Right ventricle myocardium inferior (tissue), 1 donor: ENCODE results near the gene METTL15. TPM values are rescaled to one million over a fixed set of nuclear protein-coding genes. Genes with fewer than 3 reads are reported as not detected.
"Not testable (repeated sequence)": the region's sequence is repeated elsewhere in the genome, so short reads cannot be mapped to it uniquely, and the experiment has no call there.

Source experiments
- ATAC-seq: fragments of 200-7000 bp; cut with Tn5 transposase; one replicate; pipeline ENCODE4 v1.9.1; 2020; ENCODE audit warnings: mild to moderate bottlenecking, moderate library complexity
- DNase-seq: peaks from one replicate; pipeline ENCODE4 v3.0.0; 2021; ENCODE audit errors: missing footprints
- intact Hi-C: fragments of 100-400 bp; cut with DNase I; formaldehyde crosslinking; loops from one replicate; pipeline ENCODE4 v1.11.0; 2022
- long read RNA-seq: library from polyadenylated mRNA; unstranded; transcript quantifications from one replicate; pipeline ENCODE4 v2.0.0, GENCODE V29; 2021
- total RNA-seq: library from RNA; stranded (reverse); fragmentation: NEBNext Ultra II Directional; extraction: Animal tissue kit (Norgen Biotek cat#: 25700); gene quantifications from one replicate; pipeline ENCODE4 v1.2.1, GENCODE V29; 2021
- donor health status: DM: no; HTN: yes; CAD: no; lungs with severe emphysema.

Gene METTL15
- total RNA-seq, result 9.4 TPM
- long read RNA-seq, full-length matches to known transcripts, result 1 of 7 reads
- long read RNA-seq, partial matches to known transcripts, result 6 of 7 reads
- long read RNA-seq, other reads (novel, unspliced or antisense), result 0 of 7 reads

- intact Hi-C loops, result loop anchor here (2.0 kb wide), 1 partner anchor 407 kb away; the partner anchor contains the start of gene BDNF
- peak; percentile 99 for ATAC-seq
- peak; percentile 100 for DNase-seq
Measured at GRCh38 chr11:28107750-28108618, at the start of gene METTL15, which contains the start of gene KIF18A. TSS of gene METTL15 (plus strand) at chr11:28108388. CDS start at chr11:28113335, 4,947 bp downstream. TSS of gene KIF18A (minus strand) at chr11:28108156. CDS start at chr11:28097947, 10,209 bp downstream.

- DNase-seq (no peak), ATAC-seq (no peak)
- intact Hi-C loops, result no loop called here
Measured at GRCh38 chr11:28071305-28071704, 36.9 kb upstream of the METTL15 start.

- intact Hi-C loops, result no loop called here
- ATAC-seq (no peak), DNase-seq (no peak)
Measured at GRCh38 chr11:28072321-28072720, 35.9 kb upstream of the METTL15 start.

GRCh38 chr11:28077521-28077920, 30.7 kb upstream of the METTL15 start:
- DNase-seq (no peak), ATAC-seq (no peak)
- intact Hi-C loops, result no loop called here

- ATAC-seq (no peak), DNase-seq (no peak)
- intact Hi-C loops, result no loop called here
Measured at GRCh38 chr11:28083118-28083517, 25.1 kb upstream of the METTL15 start.

- intact Hi-C loops, result no loop called here
- no peak for DNase-seq
- ATAC-seq, result no peak
Measured at GRCh38 chr11:28086569-28086968, 21.6 kb upstream of the METTL15 start.

GRCh38 chr11:28087192-28087591, 21.0 kb upstream of the METTL15 start:
- DNase-seq, intact Hi-C loops, ATAC-seq: not testable (repeated sequence)

GRCh38 chr11:28087693-28088092, 20.5 kb upstream of the METTL15 start:
- intact Hi-C loops, DNase-seq, ATAC-seq: not testable (repeated sequence)

GRCh38 chr11:28089378-28089777, 18.8 kb upstream of the METTL15 start:
- no peak for DNase-seq
- intact Hi-C loops, result no loop called here
- no peak for ATAC-seq

- intact Hi-C loops, result no loop called here
- ATAC-seq (no peak), DNase-seq (no peak)
Measured at GRCh38 chr11:28090052-28090749, 18.0 kb upstream of the METTL15 start.

- ATAC-seq, result no peak
- intact Hi-C loops, result no loop called here
- DNase-seq, result no peak
Measured at GRCh38 chr11:28092786-28093185, 15.4 kb upstream of the METTL15 start.

GRCh38 chr11:28098257-28098656, 9.9 kb upstream of the METTL15 start:
- DNase-seq, result no peak
- no peak for ATAC-seq
- intact Hi-C loops, result no loop called here

GRCh38 chr11:28099715-28100114, 8.5 kb upstream of the METTL15 start:
- intact Hi-C loops, result no loop called here
- DNase-seq (no peak), ATAC-seq (no peak)

- intact Hi-C loops, result no loop called here
- ATAC-seq (no peak), DNase-seq (no peak)
Measured at GRCh38 chr11:28100665-28101064, 7.5 kb upstream of the METTL15 start.

- ATAC-seq, DNase-seq, intact Hi-C loops: not testable (repeated sequence)
Measured at GRCh38 chr11:28102300-28102699, 5.9 kb upstream of the METTL15 start.

- DNase-seq (no peak), ATAC-seq (no peak)
- intact Hi-C loops, result no loop called here
Measured at GRCh38 chr11:28104425-28104824, 3.8 kb upstream of the METTL15 start.

- ATAC-seq (no peak), DNase-seq (no peak)
- intact Hi-C loops, result no loop called here
Measured at GRCh38 chr11:28104984-28105383, 3.2 kb upstream of the METTL15 start.

GRCh38 chr11:28105869-28106268, 2.3 kb upstream of the METTL15 start:
- intact Hi-C loops, result no loop called here
- no peak for ATAC-seq
- no peak for DNase-seq

- no peak for ATAC-seq
- intact Hi-C loops, result no loop called here
- no peak for DNase-seq
Measured at GRCh38 chr11:28106353-28107043, 1.7 kb upstream of the METTL15 start.
